Adipocyte (in vitro differentiated cells): ENCODE measurements around the gene USH1C.

Experiments used
- DNase-seq: peaks from one replicate; pipeline ENCODE4 v3.0.0-alpha.2; 2015; ENCODE audit warnings: low read depth
- H3K27me3 ChIP-seq: replicated peaks from 2 replicates; pipeline ENCODE4 v1.7.0; 2013; ENCODE audit warnings: mild to moderate bottlenecking, low read length, moderate library complexity; ENCODE audit not compliant: control insufficient read depth, insufficient read depth
- H3K36me3 ChIP-seq: 2 replicates; pipeline ENCODE4 v1.7.0; 2013; ENCODE audit warnings: low read length, mild to moderate bottlenecking, moderate library complexity; ENCODE audit not compliant: control insufficient read depth, insufficient read depth, severe bottlenecking
- H3K4me1 ChIP-seq: 2 replicates; pipeline ENCODE4 v1.7.0; 2013; ENCODE audit warnings: mild to moderate bottlenecking, low read length, moderate library complexity; ENCODE audit not compliant: control insufficient read depth, insufficient read depth
- H3K4me3 ChIP-seq: 2 replicates; pipeline ENCODE4 v1.7.0; 2013; ENCODE audit warnings: mild to moderate bottlenecking, low read length, moderate library complexity
- H3K9ac ChIP-seq: 2 replicates; pipeline ENCODE4 v1.7.0; 2013; ENCODE audit warnings: mild to moderate bottlenecking, low read length, moderate library complexity
- H3K9me3 ChIP-seq: 2 replicates; pipeline ENCODE4 v1.7.0; 2013; ENCODE audit warnings: mild to moderate bottlenecking, low read length, moderate library complexity; ENCODE audit not compliant: control insufficient read depth

The USH1C gene

GRCh38 chr11:17521106-17521900 is 22.9 kb downstream of the USH1C start:
- no peak for DNase-seq
- Histone ChIP-seq H3K27me3 (peaks cover 58% of the 10 kb centered on the region), H3K4me1 (no peaks in the 10 kb centered on the region), H3K36me3 (no peaks in the 10 kb centered on the region), H3K9me3 (no peaks in the 10 kb centered on the region), H3K9ac (no peak overlapping the region), H3K4me3 (no peak overlapping the region)

GRCh38 chr11:17519061-17519885 is 24.9 kb downstream of the USH1C start:
- Histone ChIP-seq H3K4me3 (no peak overlapping the region), H3K9me3 (no peaks in the 10 kb centered on the region), H3K9ac (no peak overlapping the region), H3K36me3 (no peaks in the 10 kb centered on the region), H3K4me1 (no peaks in the 10 kb centered on the region), H3K27me3 (peaks cover 48% of the 10 kb centered on the region)
- no peak for DNase-seq

- H3K9ac ChIP-seq, result no peak overlapping the region
- peaks cover 48% of the 10 kb centered on the region for H3K27me3 ChIP-seq
- H3K4me3 ChIP-seq, result no peak overlapping the region
- DNase-seq, result no peak
- H3K4me1 ChIP-seq, result peaks cover 6% of the 10 kb centered on the region
- H3K36me3 ChIP-seq, result no peaks in the 10 kb centered on the region
- H3K9me3 ChIP-seq, result no peaks in the 10 kb centered on the region
Measured at GRCh38 chr11:17518366-17518765, 25.9 kb downstream of the USH1C start.

- Histone ChIP-seq H3K9me3 (no peaks in the 10 kb centered on the region), H3K27me3 (peaks cover 44% of the 10 kb centered on the region), H3K9ac (no peak overlapping the region), H3K4me1 (peaks cover 7% of the 10 kb centered on the region), H3K36me3 (no peaks in the 10 kb centered on the region), H3K4me3 (no peak overlapping the region)
- no peak for DNase-seq
Measured at GRCh38 chr11:17517186-17517585, 27.0 kb downstream of the USH1C start.

GRCh38 chr11:17516551-17517150 is 27.6 kb downstream of the USH1C start:
- H3K4me1 ChIP-seq, result peaks cover 7% of the 10 kb centered on the region
- no peak for DNase-seq
- H3K36me3 ChIP-seq, result no peaks in the 10 kb centered on the region
- H3K4me3 ChIP-seq, result no peak overlapping the region
- H3K9ac ChIP-seq, result no peak overlapping the region
- peaks cover 42% of the 10 kb centered on the region for H3K27me3 ChIP-seq
- H3K9me3 ChIP-seq, result no peaks in the 10 kb centered on the region

- Histone ChIP-seq H3K9me3 (no peaks in the 10 kb centered on the region), H3K27me3 (peaks cover 43% of the 10 kb centered on the region), H3K9ac (no peak overlapping the region), H3K36me3 (no peaks in the 10 kb centered on the region), H3K4me1 (peaks cover 7% of the 10 kb centered on the region), H3K4me3 (no peak overlapping the region)
- DNase-seq, result no peak
Measured at GRCh38 chr11:17515443-17516176, 28.6 kb downstream of the USH1C start.

- H3K36me3 ChIP-seq, result no peaks in the 10 kb centered on the region
Measured at GRCh38 chr11:17514476-17514875, 29.7 kb downstream of the USH1C start.

GRCh38 chr11:17513853-17514252 is 30.4 kb downstream of the USH1C start:
- DNase-seq, result no peak
- no peak overlapping the region for H3K4me3 ChIP-seq
- peaks cover 28% of the 10 kb centered on the region for H3K27me3 ChIP-seq
- H3K9ac ChIP-seq, result no peak overlapping the region
- H3K9me3 ChIP-seq, result no peaks in the 10 kb centered on the region
- H3K4me1 ChIP-seq, result peaks cover 9% of the 10 kb centered on the region
- no peaks in the 10 kb centered on the region for H3K36me3 ChIP-seq

More at GRCh38 chr11:17514476-17514875, 29.7 kb downstream of the USH1C start:
- Histone ChIP-seq H3K27me3 (peaks cover 34% of the 10 kb centered on the region), H3K9me3 (no peaks in the 10 kb centered on the region), H3K9ac (no peak overlapping the region), H3K4me1 (peaks cover 7% of the 10 kb centered on the region), H3K4me3 (no peak overlapping the region)
- no peak for DNase-seq

- Histone ChIP-seq H3K4me3 (no peak overlapping the region), H3K9me3 (no peaks in the 10 kb centered on the region), H3K9ac (no peak overlapping the region), H3K4me1 (peaks cover 16% of the 10 kb centered on the region), H3K27me3 (peaks cover 22% of the 10 kb centered on the region), H3K36me3 (no peaks in the 10 kb centered on the region)
- no peak for DNase-seq
Measured at GRCh38 chr11:17512101-17512500, 32.1 kb downstream of the USH1C start.

- no peak for DNase-seq
- Histone ChIP-seq H3K4me3 (no peak overlapping the region), H3K27me3 (peaks cover 25% of the 10 kb centered on the region), H3K4me1 (peaks cover 16% of the 10 kb centered on the region), H3K36me3 (no peaks in the 10 kb centered on the region), H3K9me3 (no peaks in the 10 kb centered on the region), H3K9ac (no peak overlapping the region)
Measured at GRCh38 chr11:17511571-17511970, 32.6 kb downstream of the USH1C start.
